Tibial nerve (tissue), 4 donors: Measurements from ENCODE around the gene RRAGD. TPM values are rescaled to one million over a fixed set of nuclear protein-coding genes. Genes with fewer than 3 reads are reported as not detected.

Experiments
- DNase-seq, 2 donors: peaks; one replicate each; pipeline ENCODE4 v3.0.0-alpha.2; 2019; ENCODE audit warnings: low spot score in 2 of 2
- H3K27ac ChIP-seq, 4 donors: fragments of 200-600 bp; sonication (generic) in 3 of 4; one replicate each; pipeline ENCODE4 v1.5.1; 2017 to 2019; ENCODE audit warnings: mild to moderate bottlenecking in 1 of 4
- H3K27me3 ChIP-seq, 2 donors: fragments of 200-600 bp; sonication (generic) in 1 of 2; one replicate each; pipeline versions ENCODE4 v1.5.1 to v1.6.0; 2017 to 2019
- H3K36me3 ChIP-seq, 3 donors: fragments of 200-600 bp; sonication (generic); one replicate each; pipeline ENCODE4 v1.5.1; 2018 to 2019
- H3K4me1 ChIP-seq, 4 donors: fragments of 200-600 bp; sonication (generic) in 3 of 4; one replicate each; pipeline ENCODE4 v1.5.1; 2017 to 2019
- H3K4me3 ChIP-seq, 4 donors: fragments of 200-600 bp; sonication (generic) in 3 of 4; one replicate each; pipeline ENCODE4 v1.5.1; 2017 to 2019; ENCODE audit warnings: mild to moderate bottlenecking in 1 of 4, moderate library complexity in 1 of 4
- H3K9me3 ChIP-seq, 4 donors: fragments of 200-600 bp; sonication (generic) in 3 of 4; one replicate each; pipeline ENCODE4 v1.5.1; 2017 to 2019
- CTCF ChIP-seq, 5 experiments: fragments of 200-600 bp in 3 of 5; fragments of 450-650 bp in 2 of 5; sonication (generic) in 3 of 5; IDR thresholded peaks; one replicate each; pipeline ENCODE4 v1.5.1; 2016 to 2019; ENCODE audit warnings: antibody characterized with exemption in 5 of 5, mild to moderate bottlenecking in 3 of 5, moderate library complexity in 2 of 5
- EP300 ChIP-seq, 2 donors: sonication (generic); formaldehyde crosslinking; IDR thresholded peaks; one replicate each; pipeline ENCODE4 v1.6.1; 2017; ENCODE audit warnings: antibody characterized with exemption in 2 of 2, mild to moderate bottlenecking in 1 of 2
- POLR2A ChIP-seq, 2 donors: fragments of 450-650 bp; IDR thresholded peaks; one replicate each; pipeline ENCODE4 v1.6.1; 2017; ENCODE audit warnings: antibody characterized with exemption in 2 of 2, mild to moderate bottlenecking in 2 of 2, moderate library complexity in 2 of 2
- WGBS, 2 donors: methylation state at CpG; one replicate each; pipeline ENCODE4 v1.1.5; 2018; 5-methylcytosine and 5-hydroxymethylcytosine counted together
- total RNA-seq, 4 donors: library from RNA; depleted of rRNA; stranded (reverse); fragments of >200 nt; gene quantifications; one replicate each; pipeline ENCODE4 v1.1.0, GENCODE V29; 2016

The RRAGD gene
- total RNA-seq, 4 donors from 2014 or later, result 10.9 to 21.3 (median 15.2) TPM

- WGBS, 2 donors, result 86 to 94% methylated on average over 2 of the region's 2 CpGs
- Histone ChIP-seq H3K36me3 (no peaks in the 10 kb centered on the region), H3K9me3 (no peaks in the 10 kb centered on the region), H3K27me3 (no peaks in the 10 kb centered on the region), H3K4me3 (no peak overlapping the region), H3K4me1 (peaks cover 0 to 21% (median 5%) of the 10 kb centered on the region in 4 donors), H3K27ac (peak overlapping the region in 1 of 4 donors; percentile 26)
- DNase-seq, result no peak
- TF ChIP-seq EP300 (IDR thresholded peaks at IDR 0.05) (no peak), POLR2A (IDR thresholded peaks at IDR 0.05) (no peak), CTCF (IDR thresholded peaks at IDR 0.05) (no peak)
Measured at GRCh38 chr6:89415185-89415584, 3.1 kb upstream of the RRAGD start.

- no peak overlapping the region for H3K27ac ChIP-seq
- peaks cover 0 to 23% (median 5%) of the 10 kb centered on the region in 4 donors for H3K4me1 ChIP-seq
- no peak for TF ChIP-seq EP300 (IDR thresholded peaks at IDR 0.05)
- no peak for TF ChIP-seq POLR2A (IDR thresholded peaks at IDR 0.05)
- TF ChIP-seq CTCF (IDR thresholded peaks at IDR 0.05), result no peak
- H3K9me3 ChIP-seq, result no peaks in the 10 kb centered on the region
- no peak for DNase-seq
- 16 to 18% methylated on average over 2 of the region's 2 CpGs for WGBS, 2 donors
- no peaks in the 10 kb centered on the region for H3K36me3 ChIP-seq
- H3K4me3 ChIP-seq, result no peak overlapping the region
- no peaks in the 10 kb centered on the region for H3K27me3 ChIP-seq
Measured at GRCh38 chr6:89414215-89414614, 2.1 kb upstream of the RRAGD start.

- H3K27ac ChIP-seq, result peak overlapping the region in 3 of 4 donors; percentile 26 to 88 (median 80)
- H3K4me1 ChIP-seq, result peaks cover 0 to 23% (median 5%) of the 10 kb centered on the region in 4 donors
- DNase-seq, result no peak
- H3K4me3 ChIP-seq, result peak overlapping the region; percentile 43 to 85 (median 74)
- WGBS, 2 donors, result 33 to 39% methylated on average over 9 of the region's 9 CpGs
- no peaks in the 10 kb centered on the region for H3K36me3 ChIP-seq
- TF ChIP-seq POLR2A (IDR thresholded peaks at IDR 0.05), result no peak
- H3K9me3 ChIP-seq, result no peaks in the 10 kb centered on the region
- H3K27me3 ChIP-seq, result no peaks in the 10 kb centered on the region
Measured at GRCh38 chr6:89413006-89413400, 930 bp upstream of the RRAGD start.

GRCh38 chr6:89411145-89412070 is 665 bp downstream of the RRAGD start:
- peak overlapping the region; percentile 26 to 88 (median 80) for H3K27ac ChIP-seq

GRCh38 chr6:89410788-89411144 is 1.3 kb downstream of the RRAGD start:
- no peaks in the 10 kb centered on the region for H3K36me3 ChIP-seq
- 18 to 22% methylated on average over 4 of the region's 4 CpGs for WGBS, 2 donors
- H3K27me3 ChIP-seq, result no peaks in the 10 kb centered on the region
- no peak for DNase-seq
- H3K9me3 ChIP-seq, result no peaks in the 10 kb centered on the region
- no peak for TF ChIP-seq POLR2A (IDR thresholded peaks at IDR 0.05)
- no peak for TF ChIP-seq CTCF (IDR thresholded peaks at IDR 0.05)
- no peak for TF ChIP-seq EP300 (IDR thresholded peaks at IDR 0.05)
- peaks cover 0 to 23% (median 5%) of the 10 kb centered on the region in 4 donors for H3K4me1 ChIP-seq
- peak overlapping the region; percentile 43 to 85 (median 74) for H3K4me3 ChIP-seq
- peak overlapping the region in 3 of 4 donors; percentile 80 to 88 (median 80) for H3K27ac ChIP-seq

More at GRCh38 chr6:89411145-89412070, 665 bp downstream of the RRAGD start:
- TF ChIP-seq POLR2A (IDR thresholded peaks at IDR 0.05), result no peak
- TF ChIP-seq EP300 (IDR thresholded peaks at IDR 0.05), result no peak
- TF ChIP-seq CTCF (IDR thresholded peaks at IDR 0.05), result no peak
- no peaks in the 10 kb centered on the region for H3K27me3 ChIP-seq
- H3K4me3 ChIP-seq, result peak overlapping the region; percentile 43 to 85 (median 74)
- H3K9me3 ChIP-seq, result no peaks in the 10 kb centered on the region
- no peaks in the 10 kb centered on the region for H3K36me3 ChIP-seq
- DNase-seq, result no peak
- WGBS, 2 donors, result 2% methylated on average over 39 to 71 of the region's 93 CpGs
- peaks cover 0 to 23% (median 5%) of the 10 kb centered on the region in 4 donors for H3K4me1 ChIP-seq
